COR-L47 (cell line): ENCODE measurements around the gene TNFRSF12A.

ENCODE experiments used
- DNase-seq: peaks from one replicate; lab custom pipeline; 2025; lab: John Stamatoyannopoulos, UW

TNFRSF12A gene

DNA sequence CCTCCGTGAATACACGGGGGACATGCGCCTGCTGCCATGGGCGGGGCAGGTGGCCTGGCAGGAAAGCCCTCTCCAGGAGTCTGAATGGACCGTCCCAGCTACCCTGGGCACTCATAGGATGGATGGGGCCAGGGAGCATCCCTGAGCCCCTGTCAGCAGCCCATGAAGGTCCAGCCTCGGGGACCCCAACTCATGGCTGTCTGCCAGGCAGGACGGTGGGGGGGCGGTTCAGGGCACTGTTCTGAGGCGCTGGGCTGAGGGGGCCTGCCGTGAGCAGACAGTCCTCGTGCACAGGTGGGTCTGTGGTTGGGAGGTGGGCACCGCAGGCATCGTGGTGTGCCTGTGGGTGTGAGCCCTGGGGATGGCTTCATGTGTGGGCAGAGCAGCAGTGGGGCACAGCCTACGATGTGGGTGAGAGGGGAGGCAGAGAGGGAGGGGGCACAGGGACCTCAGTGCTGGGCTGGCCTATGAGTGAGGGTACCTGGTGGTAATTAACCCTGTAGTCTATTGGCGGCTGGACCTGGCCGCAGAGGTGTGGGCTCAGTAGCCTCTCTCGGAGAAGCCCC is 33.5 kb upstream of the TNFRSF12A start:
- DNase-seq: no peak

- no peak for DNase-seq
Measured at GRCh38 chr16:2987286-2987685, 32.9 kb upstream of the TNFRSF12A start.

DNA sequence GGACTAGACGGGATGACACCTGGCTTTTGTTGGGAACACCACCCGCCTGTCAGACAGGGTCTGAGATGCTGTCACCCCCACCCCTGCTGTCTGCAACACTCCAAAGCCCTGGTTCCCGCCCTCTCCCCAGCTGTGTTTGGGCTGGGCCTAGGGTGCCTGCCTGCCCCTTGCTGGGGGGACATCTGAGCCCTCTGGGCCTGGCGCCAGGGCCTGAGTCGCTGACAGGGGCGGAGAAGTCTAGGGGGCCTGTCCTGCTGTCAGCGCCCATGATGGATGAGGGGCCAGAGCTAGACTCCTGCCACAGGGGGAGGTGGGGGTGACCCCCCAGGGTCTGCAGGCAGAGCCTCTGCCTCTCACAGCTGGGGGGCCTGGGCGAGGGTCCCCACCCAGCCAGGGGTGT is 32.3 kb upstream of the TNFRSF12A start:
- DNase-seq: peak; percentile 90

DNA sequence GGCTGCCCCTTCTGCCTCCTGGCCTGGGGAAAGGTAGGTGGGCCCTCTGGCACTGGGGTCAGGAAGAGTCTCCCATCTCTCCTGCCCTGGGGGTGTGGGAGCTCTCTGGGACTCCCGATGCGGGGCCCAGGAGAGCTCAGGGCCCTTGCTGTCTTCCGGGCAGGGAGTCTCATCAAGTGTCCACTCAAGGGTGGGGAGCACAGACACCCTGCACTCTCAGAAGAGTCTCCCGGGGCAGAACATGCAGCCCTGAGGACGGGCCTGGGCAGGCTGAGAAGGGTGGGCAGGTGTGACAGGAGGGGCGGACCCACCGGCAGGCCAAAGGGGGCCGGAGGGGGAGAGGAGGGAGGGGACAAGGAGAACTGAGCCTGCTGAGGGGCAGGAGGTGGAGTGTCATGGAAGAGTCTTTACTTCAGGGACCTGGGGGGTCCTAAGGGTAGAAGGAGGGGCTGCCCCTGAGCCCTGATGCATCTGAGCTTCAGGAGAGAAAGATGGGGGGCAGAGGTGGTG is 31.5 kb upstream of the TNFRSF12A start:
- no peak for DNase-seq

GRCh38 chr16:2990891-2991290 is 29.3 kb upstream of the TNFRSF12A start:
- DNase-seq: no peak

DNA sequence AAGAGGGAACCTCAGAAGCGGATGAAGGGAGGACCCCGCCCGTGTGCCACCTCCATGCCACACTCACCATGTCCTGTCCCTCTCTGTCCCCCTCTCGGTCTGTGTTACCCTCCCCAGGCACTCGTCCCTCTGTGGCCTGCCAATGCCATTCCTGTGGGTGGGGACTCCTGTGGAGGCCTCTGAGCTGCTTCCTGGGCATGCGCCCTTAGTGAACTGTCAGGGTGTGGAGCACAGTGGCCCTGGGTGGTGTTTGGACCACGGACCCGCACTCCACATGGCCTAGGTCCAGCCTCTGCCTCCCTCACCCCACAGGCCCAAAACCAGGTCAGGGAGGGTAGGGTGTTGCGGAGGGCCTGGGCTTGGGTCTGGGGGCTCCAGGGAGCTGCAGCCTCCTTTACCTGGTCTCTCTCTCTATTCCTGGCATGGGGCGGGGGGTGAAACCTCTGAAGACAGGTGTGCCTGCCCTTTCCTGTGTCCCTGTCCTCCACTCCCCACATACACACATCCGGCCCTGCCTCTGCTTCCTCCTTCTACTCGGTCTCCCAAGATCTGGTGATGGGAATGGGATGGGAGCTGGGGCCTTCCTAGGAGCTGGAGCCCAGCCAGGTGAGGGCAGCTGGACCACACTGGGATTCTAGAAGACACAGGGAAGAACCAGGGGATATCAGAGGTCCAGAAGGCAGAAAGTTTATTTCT is 28.5 kb upstream of the TNFRSF12A start:
- no peak for DNase-seq

- DNase-seq: no peak
Measured at GRCh38 chr16:2992383-2993081, 27.6 kb upstream of the TNFRSF12A start.

DNA sequence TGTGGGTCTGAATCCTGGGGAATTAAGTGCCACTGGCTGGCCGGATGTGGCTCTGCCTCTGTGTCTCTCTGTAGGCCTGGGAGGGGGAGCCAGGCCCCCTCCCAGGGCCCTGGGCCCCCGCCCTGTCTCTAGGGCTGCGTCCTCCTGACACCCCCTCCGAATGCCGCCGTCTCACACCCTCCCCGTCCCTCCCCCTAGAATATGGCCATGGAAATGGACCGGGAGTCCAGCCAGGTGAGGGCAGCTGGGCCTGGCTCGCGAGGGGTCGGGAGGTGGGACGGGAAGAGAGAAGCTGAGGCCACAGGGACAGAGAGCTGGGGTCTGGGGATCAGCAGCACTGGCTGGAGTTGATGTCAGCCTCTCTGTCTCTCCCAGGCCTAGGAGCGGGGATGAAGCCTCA is 23.9 kb upstream of the TNFRSF12A start:
- no peak for DNase-seq

DNA sequence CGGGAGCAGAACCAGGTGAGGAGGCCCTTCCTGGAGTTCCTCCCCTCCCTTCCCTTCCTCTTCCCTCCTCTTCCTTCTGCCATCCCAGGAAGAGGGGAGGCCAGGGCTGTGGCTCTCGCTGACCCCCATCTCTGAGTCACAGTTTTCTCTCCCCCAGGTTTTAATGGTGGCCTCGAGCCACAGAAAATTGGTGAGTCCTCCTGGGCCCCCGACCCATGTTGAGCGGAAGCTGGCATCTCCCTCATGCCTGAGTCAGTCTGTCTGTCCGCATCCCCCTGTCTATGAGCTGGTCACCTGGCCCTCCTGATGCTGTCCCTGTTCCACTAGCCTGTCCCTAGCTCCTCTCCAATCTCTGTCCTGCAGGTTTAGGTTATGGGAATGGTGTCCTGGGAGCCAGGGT is 20.2 kb upstream of the TNFRSF12A start:
- no peak for DNase-seq

DNA sequence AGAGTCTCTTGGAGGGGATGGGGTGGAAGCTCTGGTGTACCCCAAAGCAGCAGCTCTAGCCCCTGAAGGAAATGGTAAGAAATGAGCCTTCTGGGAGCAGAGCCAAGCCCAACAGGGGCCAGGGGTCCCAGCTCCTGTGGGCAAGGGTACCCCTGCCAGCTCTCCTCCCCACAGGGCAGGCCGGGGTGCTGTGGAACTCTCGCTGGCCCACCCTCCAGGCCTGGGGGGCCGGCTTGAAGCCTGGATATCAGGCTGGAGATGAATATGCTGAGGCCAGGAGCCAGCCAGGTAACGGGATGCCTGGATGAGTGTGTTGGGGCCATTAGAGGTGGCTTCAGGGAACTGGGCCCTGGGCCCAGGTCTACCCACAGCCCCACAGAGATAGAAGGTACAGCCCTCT is 19.6 kb upstream of the TNFRSF12A start:
- DNase-seq: no peak

DNA sequence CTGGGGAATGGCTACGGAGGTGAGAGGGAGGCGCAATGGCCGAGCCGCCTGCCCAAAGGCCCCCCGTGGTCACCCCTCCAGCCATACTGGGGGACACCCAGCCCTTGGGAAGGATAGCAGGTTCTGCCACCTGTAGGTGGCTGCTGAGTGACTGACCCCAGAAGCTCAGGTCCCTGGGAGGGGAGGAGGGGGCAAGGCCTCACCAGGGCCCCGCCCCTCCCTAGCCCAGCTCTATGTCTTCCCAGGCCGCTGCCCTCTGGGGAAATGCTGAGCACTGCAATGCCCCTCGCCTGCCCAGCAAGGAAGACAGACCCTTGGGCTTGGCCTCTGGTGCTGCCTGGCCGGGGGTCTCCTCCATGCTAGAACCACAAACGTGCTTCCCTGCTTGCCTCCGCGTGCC is 18.9 kb upstream of the TNFRSF12A start:
- DNase-seq: no peak

DNA sequence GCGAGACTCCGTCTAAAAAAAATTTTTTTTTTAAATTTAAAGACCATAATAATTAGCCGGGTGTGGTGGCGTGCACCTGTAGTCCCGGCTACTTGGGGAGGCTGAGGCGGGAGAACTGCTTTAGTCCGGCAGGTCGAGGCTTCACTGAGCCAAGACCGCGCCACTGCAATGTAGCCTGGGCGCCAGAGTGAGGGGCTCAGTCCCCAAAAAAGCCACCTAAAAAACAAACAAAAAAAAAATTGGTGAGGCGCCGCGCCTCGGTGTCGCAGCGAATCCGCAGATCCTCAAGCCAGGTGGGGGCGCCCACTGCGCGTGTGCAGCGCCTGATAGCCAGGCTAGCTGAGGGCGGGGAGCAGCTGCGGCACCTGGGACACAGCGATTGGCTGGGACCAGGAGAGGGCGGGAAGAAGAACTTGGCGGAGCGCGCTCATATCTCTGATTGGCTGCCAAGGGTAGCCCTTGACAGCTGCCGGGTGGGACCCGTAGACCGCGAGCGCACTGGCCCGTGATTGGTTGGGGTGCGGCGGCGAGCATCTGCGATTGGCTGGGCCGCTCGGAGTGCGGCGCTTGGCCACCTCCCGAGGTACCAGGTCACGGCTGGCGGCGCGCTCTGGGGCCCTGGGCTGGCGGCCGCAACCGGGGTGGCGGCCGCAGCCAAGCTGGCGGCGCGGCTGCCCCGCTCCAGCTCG is 16.4 kb upstream of the TNFRSF12A start:
- DNase-seq: peak; percentile 99

DNA sequence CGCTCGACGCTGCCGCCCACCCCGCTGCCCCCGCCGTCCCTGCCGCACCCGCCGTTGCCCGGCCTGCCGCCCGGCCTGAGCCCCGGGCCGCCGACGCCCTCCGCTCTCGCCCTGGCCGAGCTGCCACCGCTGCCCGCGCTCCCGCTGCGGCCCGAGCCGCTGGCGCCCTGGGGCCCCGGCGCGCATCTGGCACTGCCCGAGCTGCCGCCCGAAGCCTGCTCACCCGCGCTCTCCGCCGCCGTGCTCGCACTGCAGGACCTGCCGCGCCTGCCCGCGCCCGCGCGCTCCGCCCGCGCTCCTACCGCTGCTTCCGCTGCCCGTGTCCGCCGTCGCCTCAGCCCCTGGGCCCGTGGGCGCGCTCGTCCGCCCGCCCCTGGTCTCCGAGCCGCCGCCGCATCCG is 15.8 kb upstream of the TNFRSF12A start:
- DNase-seq: no peak

GRCh38 chr16:3004781-3005284 is 15.3 kb upstream of the TNFRSF12A start:
- DNase-seq: no peak

- no peak for DNase-seq
Measured at GRCh38 chr16:3007059-3007956, 12.9 kb upstream of the TNFRSF12A start.

DNA sequence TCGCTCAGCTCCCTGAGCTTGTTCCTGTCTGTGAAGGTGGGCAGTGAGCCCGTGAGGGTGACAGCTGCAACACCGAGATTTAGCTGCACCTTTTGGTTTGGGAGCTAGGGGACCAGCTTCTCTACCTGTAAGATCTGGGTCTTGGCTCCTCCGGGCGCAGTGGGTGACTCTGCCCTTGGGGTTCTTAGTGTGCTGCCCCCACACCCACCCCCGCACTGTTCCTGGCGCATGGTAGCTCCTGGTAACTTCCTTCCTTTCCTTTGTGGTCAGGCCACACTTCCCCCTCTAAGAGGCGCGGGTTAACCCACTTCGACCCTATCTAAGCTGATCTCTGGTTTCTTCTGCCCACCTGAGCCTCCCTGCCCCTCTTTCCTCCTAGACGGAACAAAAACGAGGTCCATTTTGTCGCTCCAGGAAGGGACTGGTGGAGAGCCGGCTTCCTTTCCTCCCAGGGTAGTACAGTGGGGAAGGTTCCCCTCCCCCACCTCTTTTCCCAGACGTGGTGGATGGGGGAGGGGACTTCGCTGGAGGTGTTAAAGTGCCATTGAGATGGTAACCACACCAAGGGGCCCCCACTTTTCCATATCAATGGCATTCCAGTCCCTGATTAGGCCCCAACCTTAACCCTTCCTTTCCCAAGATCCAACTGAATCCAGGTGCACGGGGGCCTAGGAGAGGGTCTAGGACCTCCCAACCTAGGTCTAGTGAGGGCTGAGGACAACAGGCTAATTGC is 12.0 kb upstream of the TNFRSF12A start:
- DNase-seq: no peak

GRCh38 chr16:3008690-3009037 is 11.5 kb upstream of the TNFRSF12A start:
- no peak for DNase-seq

DNA sequence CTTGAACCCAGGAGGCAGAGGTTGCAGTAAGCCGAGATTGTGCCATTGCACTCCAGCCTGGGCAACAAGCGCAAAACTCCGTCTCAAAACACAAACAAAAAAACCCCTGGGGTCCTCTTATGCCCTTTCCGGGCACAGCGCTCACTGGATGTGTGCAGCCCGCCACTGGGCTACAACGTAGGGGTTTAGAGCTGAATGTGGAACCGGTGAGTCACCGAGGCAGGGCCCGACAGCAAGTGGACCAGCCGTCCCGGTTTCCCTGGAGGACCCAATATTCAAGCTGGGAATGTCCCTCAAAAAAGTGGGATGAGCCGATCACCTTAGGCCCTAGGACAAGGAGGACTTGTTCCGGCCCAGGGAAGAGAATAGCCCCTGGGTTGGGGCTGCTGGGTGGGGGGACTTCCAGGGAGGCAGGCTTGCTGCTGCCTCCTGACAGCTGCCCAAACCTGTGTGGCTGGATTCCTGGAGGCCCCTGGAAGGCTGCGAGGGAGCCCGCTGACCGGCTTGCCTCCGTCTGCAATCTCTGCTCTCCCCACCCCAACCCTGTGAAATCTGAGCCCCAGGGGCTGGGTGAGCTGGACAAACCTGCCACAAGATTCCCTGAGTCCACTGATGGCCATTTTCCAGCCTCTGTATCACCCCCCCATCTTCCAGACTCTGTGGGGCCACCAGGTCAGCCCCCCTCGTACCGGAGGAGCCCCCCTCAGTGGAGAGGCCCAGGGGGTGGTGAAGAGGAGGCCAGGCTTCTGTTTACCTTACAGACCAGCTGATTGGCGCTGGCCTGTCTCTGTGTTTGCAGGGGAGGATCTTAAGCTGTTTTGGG is 10.4 kb upstream of the TNFRSF12A start:
- DNase-seq: no peak

GRCh38 chr16:3010510-3010909 is 9.7 kb upstream of the TNFRSF12A start:
- DNase-seq: no peak

- peak; percentile 85 for DNase-seq
Measured at GRCh38 chr16:3012246-3012645, 7.9 kb upstream of the TNFRSF12A start.
